Right forelimb (tissue), 1 donor: Measurements from ENCODE around the gene HHLA2.
"Not testable (repeated sequence)": the region's sequence is repeated elsewhere in the genome, so short reads cannot be mapped to it uniquely, and the experiment has no call there.

ENCODE experiments used
- DNase-seq: peaks from one replicate; pipeline ENCODE4 v3.0.0-alpha.2; 2018

HHLA2 gene

GRCh38 chr3:108343491-108343890 lies 47.1 kb downstream of the HHLA2 start:
- no peak for DNase-seq

- no peak for DNase-seq
Observed at GRCh38 chr3:108345492-108346205, 49.3 kb downstream of the HHLA2 start.

DNA sequence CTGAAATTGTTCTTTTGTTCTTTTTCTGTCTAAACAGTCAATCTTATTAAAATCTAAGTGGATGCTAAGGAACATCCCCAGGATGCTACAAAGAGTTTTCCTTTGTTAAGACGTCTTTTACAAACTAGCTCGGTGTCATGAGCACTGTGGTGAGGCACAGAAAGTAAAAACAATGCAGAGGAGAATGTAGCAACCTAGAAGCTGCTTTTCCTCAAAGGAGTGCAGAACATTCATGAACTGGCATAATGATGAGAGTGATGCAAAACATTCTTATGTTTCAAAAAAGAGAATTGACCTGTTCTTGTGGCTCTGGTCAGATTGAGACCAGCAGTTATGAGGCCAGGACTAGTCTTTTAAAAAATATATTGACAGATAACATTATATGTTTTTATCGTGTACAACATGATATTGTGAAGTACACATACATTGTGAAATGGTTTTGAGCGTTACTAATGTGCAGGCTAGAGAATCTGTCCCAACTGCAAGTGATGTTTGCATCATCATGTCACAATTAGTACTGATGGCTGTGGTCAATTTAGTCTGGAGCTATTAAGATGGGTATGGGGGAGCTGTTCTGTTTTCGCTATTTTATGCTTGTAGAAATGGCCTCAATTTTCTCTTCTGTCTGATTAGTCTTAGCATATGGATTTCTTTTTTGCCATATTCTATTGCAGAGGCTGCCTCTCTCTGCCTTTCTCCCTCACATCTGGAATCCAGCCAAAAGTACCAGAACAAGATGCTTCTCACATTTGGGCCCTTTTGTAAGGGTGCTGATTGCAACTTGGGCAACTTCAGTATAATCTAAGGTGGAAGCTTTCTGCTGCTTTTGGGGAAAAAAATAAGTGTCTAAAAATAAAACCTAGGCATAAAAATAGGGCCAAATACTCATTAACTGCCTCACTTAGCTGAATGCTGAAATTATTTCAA lies 50.2 kb downstream of the HHLA2 start:
- DNase-seq, result no peak

GRCh38 chr3:108352176-108352575 lies 55.8 kb downstream of the HHLA2 start:
- DNase-seq, result no peak

- DNase-seq, result no peak
Observed at GRCh38 chr3:108354562-108354961, 58.2 kb downstream of the HHLA2 start.

DNA sequence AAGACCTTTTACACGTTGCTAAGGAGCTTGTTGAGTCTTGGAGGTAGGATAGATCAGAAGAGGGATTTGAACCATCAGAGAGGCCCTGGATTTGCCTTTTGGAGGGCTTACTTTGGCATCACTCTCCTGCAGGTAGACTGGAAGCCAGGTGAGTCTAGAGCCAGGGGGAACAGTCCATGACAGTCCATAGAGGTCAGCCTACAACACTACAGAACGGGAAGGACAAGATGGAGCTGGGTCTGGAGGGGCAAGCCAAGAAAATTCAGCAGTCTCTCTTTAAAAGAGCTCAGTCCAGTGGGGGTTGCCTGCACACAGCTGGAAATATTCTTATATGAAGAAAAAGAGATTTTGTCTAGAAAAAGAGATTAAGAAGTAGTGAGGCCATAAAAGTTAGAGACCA lies 60.7 kb downstream of the HHLA2 start:
- no peak for DNase-seq

- DNase-seq, result no peak
Observed at GRCh38 chr3:108359011-108359410, 62.7 kb downstream of the HHLA2 start.

- DNase-seq, result no peak
Observed at GRCh38 chr3:108376026-108376425, 79.7 kb downstream of the HHLA2 start.

- DNase-seq, result no peak
Observed at GRCh38 chr3:108377384-108377783, 81.0 kb downstream of the HHLA2 start.

GRCh38 chr3:108378153-108378951 lies 82.0 kb downstream of the HHLA2 start:
- no peak for DNase-seq

DNA sequence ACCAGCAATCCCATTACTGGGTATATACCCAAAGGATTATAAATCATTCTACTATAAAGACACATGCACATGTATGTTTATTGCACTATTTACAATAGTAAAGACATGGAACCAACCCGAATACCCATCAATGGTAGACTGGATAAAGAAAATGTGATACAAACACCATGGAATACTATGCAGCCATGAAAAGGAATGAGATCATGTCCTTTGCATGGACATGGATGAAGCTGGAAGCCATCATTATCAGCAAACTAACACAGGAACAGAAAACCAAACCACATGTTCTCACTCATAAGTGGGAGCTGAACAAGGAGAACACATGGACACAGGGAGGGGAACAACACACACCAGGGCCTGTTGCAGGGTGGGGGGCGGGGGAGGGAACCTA lies 82.6 kb downstream of the HHLA2 start:
- not testable (repeated sequence) for DNase-seq

DNA sequence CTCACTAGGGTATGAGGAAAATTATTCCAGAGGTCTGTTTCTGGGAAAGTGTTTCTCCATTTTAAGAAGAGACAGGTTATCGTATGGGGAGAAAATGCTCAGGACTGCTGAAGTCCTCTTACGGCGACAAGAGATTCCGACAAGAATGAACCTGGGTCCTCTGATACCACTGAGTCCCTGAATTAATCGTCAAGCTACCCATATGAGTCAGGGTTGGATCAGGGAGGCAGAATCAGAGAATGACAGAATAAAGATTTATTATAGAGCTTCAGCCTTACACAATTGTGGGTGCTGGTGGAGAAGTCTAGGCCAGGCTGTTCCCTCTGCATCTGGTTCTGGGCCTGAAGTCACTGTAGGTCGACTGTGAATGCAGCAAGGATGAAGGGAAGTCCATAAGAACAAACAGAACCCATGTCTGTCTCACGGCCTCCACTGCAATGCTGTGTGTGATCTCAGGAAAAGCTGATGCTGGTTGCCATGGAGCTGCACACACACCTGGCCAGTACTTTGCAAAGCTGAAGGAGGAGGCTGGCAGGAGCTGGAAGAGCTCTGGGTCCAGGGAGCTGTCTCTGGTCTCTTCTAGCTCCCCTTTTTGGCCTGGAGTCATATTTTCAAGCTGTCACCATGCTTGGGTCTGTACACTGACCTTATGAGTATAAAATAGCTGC lies 83.9 kb downstream of the HHLA2 start:
- no peak for DNase-seq

DNA sequence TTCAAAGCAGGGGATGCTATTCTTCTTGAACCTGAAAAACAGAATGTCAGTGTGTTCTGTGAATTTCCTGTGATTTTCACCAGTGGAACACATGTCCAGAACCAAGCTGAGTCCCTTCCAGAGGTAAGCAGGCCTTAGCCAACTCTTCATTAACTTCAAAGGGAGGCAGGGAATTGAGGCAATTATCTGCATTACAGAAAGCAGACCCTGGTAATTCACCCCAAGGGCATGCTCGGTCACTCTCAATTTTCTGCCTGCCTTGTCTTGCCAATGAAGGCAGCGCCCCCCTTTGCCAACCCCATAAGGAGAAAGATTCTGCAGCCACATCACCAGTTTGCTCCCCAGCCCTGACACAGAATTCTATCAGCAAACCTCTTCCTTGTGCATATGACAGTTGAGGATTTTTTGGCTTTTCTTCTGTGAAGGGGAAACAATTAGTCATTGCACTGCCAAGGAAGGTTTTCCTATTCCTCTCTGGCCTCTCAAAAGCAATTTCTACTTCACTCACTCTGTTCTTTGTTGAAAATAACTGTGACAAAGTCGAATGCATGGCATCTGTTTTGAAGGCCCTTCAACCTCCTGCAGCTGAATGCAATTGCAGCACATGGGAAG lies 85.3 kb downstream of the HHLA2 start:
- no peak for DNase-seq

GRCh38 chr3:108383306-108383705 lies 87.0 kb downstream of the HHLA2 start:
- DNase-seq, result no peak

DNA sequence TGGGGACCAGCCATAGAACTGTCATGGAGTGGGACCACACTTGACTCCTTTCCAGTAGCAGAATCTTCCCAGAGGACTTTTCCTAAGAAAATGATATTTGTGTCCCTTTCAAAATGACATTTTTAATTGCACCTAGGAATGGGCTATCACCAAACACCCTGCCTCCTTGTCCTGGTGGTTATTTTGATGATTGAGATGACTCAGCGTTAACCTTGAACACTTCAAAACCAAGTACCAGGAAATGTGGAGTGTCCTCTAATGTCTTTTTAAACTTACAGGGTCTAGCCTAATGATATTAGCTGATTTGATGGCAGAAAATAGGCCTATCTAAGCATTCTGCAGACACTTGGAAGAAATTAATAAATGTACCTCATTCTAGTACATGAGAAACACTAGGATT lies 90.7 kb downstream of the HHLA2 start:
- DNase-seq, result no peak

DNA sequence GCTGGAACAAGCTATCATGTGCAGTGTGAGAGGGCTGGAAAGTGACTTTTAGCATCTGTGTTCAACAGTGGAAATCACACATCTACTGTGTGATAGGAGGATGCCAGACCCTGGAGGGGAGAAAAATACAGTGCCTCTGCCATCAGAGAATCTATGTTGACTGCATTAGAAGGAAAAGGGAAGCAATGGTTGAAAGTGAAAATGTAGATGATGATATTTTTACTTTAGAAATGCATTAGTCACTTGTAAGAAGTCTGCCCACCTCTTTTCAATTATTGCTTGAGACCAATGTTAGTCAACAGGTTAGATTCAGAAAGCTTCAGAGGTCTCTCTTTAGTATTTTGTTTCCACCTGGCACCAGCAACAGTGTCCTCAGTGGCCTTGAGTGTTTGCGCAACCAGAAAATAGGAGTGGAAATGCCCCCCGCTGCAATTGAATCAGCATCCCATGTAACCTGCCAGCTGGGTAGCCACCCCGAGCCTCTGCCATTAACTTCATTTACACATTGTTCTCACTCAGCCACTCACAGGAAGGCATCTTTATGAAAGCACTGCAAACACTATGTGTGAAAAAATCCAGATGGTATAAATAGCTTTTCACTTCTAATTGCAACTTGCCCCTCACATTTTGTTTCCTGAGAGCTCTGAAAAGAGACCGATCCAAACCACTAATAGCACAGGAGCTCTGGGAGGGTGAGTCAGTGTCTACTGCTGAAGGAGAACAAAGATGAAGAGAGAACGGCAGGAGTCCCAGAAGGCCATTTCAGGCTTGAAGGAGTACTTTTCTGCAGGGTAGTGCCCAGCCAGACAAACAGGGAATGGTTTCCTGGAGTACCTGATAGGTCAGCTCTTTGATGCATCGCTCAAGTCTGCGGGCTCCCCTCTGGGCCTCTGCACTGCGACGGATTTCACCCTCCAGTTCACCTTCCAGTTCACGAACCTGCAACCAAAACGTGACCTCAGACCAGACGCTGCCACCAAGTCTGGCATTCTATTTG lies 92.1 kb downstream of the HHLA2 start:
- no peak for DNase-seq

DNA sequence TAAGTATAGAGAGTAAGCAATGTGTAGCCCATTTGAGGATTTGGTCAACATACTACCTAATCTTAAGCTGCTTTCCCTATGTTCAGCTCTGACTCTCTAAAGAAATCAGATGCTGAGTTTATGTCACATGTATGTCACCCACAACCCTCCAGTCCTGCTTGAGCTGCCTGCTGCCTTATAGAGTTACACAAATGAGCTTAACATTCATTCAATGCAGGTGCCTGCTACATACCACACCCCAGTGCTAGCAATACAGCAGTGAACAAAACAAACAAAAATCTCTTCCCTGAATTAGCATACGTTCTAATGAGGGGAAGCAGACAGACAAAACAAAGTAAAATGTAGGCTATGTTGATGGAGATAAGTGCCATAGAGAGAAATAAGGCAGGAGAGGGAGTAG lies 93.0 kb downstream of the HHLA2 start:
- DNase-seq, result no peak

- no peak for DNase-seq
Observed at GRCh38 chr3:108391917-108392593, 95.7 kb downstream of the HHLA2 start.

GRCh38 chr3:108393128-108393900 lies 97.0 kb downstream of the HHLA2 start:
- no peak for DNase-seq

DNA sequence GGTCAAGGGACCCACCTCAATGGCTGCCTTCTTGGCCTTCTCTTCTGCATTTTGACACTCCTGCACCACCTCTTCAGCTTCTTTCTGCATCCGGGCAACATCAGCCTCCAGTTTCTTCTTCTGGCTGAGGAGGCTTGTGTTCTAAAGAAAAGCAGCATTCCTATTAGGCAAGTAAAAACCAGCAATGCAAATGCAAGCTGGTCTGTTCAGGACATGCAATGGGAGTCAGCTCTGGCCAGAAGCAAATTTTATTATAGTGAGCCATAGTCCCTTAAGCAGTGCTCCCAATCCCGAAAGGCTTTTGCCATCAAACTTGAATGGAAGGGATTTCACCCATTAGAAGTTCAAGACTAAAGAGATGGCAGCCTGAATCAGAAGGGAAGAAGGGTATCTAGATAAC lies 97.7 kb downstream of the HHLA2 start:
- no peak for DNase-seq
